ENCODE data around the gene ABCA12. TPM values are rescaled to one million over a fixed set of nuclear protein-coding genes. Genes with fewer than 3 reads are reported as not detected.

Gene ABCA12
- total and polyA plus RNA-seq, 10 of the 15 experiments (the other 5 are each of a cell fraction or from before 2014, with no cell fraction given): 1.2 to 12.1 (median 6.0) TPM

GRCh38 chr2:215032153-215032552 is 106.3 kb downstream of the ABCA12 start:
- Histone ChIP-seq H3K4me2 (ENCODE audit: control insufficient read depth, insufficient read depth) (no peak overlapping the region), H3K36me3 (ENCODE audit: control insufficient read depth in 2 of 2, insufficient read depth in 2 of 2, low read length in 1 of 2) (no peaks in the 10 kb centered on the region; a peak in 1 of 4 replicates), H3K79me2 (ENCODE audit: control insufficient read depth, insufficient read depth, low read length) (no peaks in the 10 kb centered on the region), H3K9me3 (replicated peaks; ENCODE audit: control insufficient read depth, insufficient read depth, low read length) (no peaks in the 10 kb centered on the region), H3K4me1 (ENCODE audit: control insufficient read depth, insufficient read depth, low read length) (no peaks in the 10 kb centered on the region), H3K27me3 (replicated peaks in 1 of 2; ENCODE audit: control insufficient read depth in 2 of 2, insufficient read depth in 2 of 2, low read length in 1 of 2) (no peaks in the 10 kb centered on the region), H2AFZ (ENCODE audit: control insufficient read depth, low read depth, low read length) (no peak overlapping the region), H3K27ac (ENCODE audit: control insufficient read depth, insufficient read depth) (no peak overlapping the region), H3K9ac (ENCODE audit: control insufficient read depth, insufficient read depth, low read length) (no peak overlapping the region), H3K4me3 (no peak overlapping the region), H4K20me1 (ENCODE audit: control insufficient read depth, insufficient read depth) (no peaks in the 10 kb centered on the region)
- BruUV-seq (replicated peaks): no TSS peak
- intact Hi-C loops (cut with micrococcal nuclease; ENCODE audit: unreplicated experiment): no loop called here
- no peak for ATAC-seq
- no peak for FAIRE-seq
- in situ Hi-C loops (cut with MboI): no loop called here
- ChIA-PET SMC1A (ENCODE audit: uncharacterized antibody, unreplicated experiment) (interaction anchor here (1.1 kb wide), 1 partner anchor 12 kb away, joined by 3 read pairs; no protein-coding TSS in a partner anchor), POLR2A (no interaction called here), CTCF (interaction anchor here (1.4 kb wide), 1 partner anchor 10 kb away, joined by 3 read pairs; no protein-coding TSS in a partner anchor), RAD21 (ENCODE audit: unreplicated experiment) (no interaction called here)
- WGBS (ENCODE audit: insufficient coverage, insufficient replicate concordance, low lambda C conversion rate, missing lambda C conversion rate): 30% methylated on average over 2 of the region's 2 CpGs
- no peak for DNase-seq (ENCODE audit: low read depth, low spot score)
- TF ChIP-seq GATAD2B (conservative IDR thresholded peaks at IDR 0.05; ENCODE audit: low read depth) (no peak), ASH2L (IDR thresholded peaks at IDR 0.05; ENCODE audit: borderline replicate concordance, low read depth) (no peak), ZBTB40 (IDR thresholded peaks at IDR 0.05; ENCODE audit: borderline replicate concordance) (no peak), ZNF384 (IDR thresholded peaks at IDR 0.05; ENCODE audit: borderline replicate concordance, low read depth, low read length) (no peak), BHLHE40 (IDR thresholded peaks at IDR 0.05; ENCODE audit: borderline replicate concordance in 1 of 2, low read depth in 2 of 2, low read length in 1 of 2) (no peak), SMAD5 (IDR thresholded peaks at IDR 0.05; ENCODE audit: low read depth) (no peak), ZNF622 (IDR thresholded peaks at IDR 0.05) (no peak), JUND (IDR thresholded peaks at IDR 0.05; ENCODE audit: low read depth, low read length) (no peak), PRDM15 (CRISPR knock-in tag; IDR thresholded peaks at IDR 0.05) (no peak), MTA2 (IDR thresholded peaks at IDR 0.05; ENCODE audit: low read depth) (no peak), MLLT1 (IDR thresholded peaks at IDR 0.05) (no peak)
